GM19023 (cell line): Measurements from ENCODE around the gene CAMK1.

ENCODE experiments used
- ATAC-seq: cut with Tn5 transposase; IDR thresholded peaks from one replicate; pipeline ENCODE4 v1.9.1; 2021; ENCODE audit warnings: mild to moderate bottlenecking, moderate library complexity; ENCODE audit not compliant: unreplicated experiment

CAMK1 gene

GRCh38 chr3:9743548-9743947 is 26.2 kb downstream of the CAMK1 start:
- ATAC-seq: no peak

GRCh38 chr3:9742560-9742959 is 27.2 kb downstream of the CAMK1 start:
- ATAC-seq: no peak

- ATAC-seq: no peak
Observed at GRCh38 chr3:9739181-9739580, 30.6 kb downstream of the CAMK1 start.

GRCh38 chr3:9736831-9737230 is 32.9 kb downstream of the CAMK1 start:
- ATAC-seq: no peak

- no peak for ATAC-seq
Observed at GRCh38 chr3:9732740-9733115, 37.0 kb downstream of the CAMK1 start.

- peak; percentile 9 for ATAC-seq
Observed at GRCh38 chr3:9732080-9732739, 37.5 kb downstream of the CAMK1 start.

GRCh38 chr3:9731206-9732079 is 38.3 kb downstream of the CAMK1 start, which contains the start of gene BRPF1:
TSS of gene BRPF1 (plus strand) at chr3:9731735. CDS start at chr3:9734141, 2,406 bp downstream.
- peak; percentile 94 for ATAC-seq

GRCh38 chr3:9730657-9731205 is 39.0 kb downstream of the CAMK1 start:
- peak; percentile 49 for ATAC-seq

GRCh38 chr3:9729419-9729818 is 40.3 kb downstream of the CAMK1 start:
- ATAC-seq: no peak

- ATAC-seq: no peak
Observed at GRCh38 chr3:9727743-9728142, 42.0 kb downstream of the CAMK1 start.

- ATAC-seq: no peak
Observed at GRCh38 chr3:9727041-9727595, 42.6 kb downstream of the CAMK1 start.

- ATAC-seq: no peak
Observed at GRCh38 chr3:9725775-9726515, 43.8 kb downstream of the CAMK1 start.

GRCh38 chr3:9721700-9722060 is 48.1 kb downstream of the CAMK1 start:
- no peak for ATAC-seq

- ATAC-seq: no peak
Observed at GRCh38 chr3:9721015-9721699, 48.6 kb downstream of the CAMK1 start.

GRCh38 chr3:9718118-9718517 is 51.6 kb downstream of the CAMK1 start:
- no peak for ATAC-seq

GRCh38 chr3:9717563-9717962 is 52.2 kb downstream of the CAMK1 start:
- no peak for ATAC-seq

- ATAC-seq: no peak
Observed at GRCh38 chr3:9716801-9717555, 52.8 kb downstream of the CAMK1 start.

GRCh38 chr3:9715764-9716437 is 53.8 kb downstream of the CAMK1 start:
- no peak for ATAC-seq

- no peak for ATAC-seq
Observed at GRCh38 chr3:9715136-9715535, 54.6 kb downstream of the CAMK1 start.
